WERI-Rb-1 (cell line): ENCODE data around the gene USP15.

ENCODE experiments used
- DNase-seq: peaks from one replicate; pipeline ENCODE4 v3.0.0-alpha.2; 2020
- H3K27ac ChIP-seq: fragments of 250-450 bp; sonication (Bioruptor Pico); 2 replicates; pipeline ENCODE4 v1.5.1; 2020; ENCODE audit warnings: mild to moderate bottlenecking, moderate library complexity
- H3K27me3 ChIP-seq: fragments of 250-450 bp; sonication (Bioruptor Pico); 2 replicates; pipeline ENCODE4 v1.5.1; 2021; ENCODE audit warnings: mild to moderate bottlenecking, low read depth, moderate library complexity; ENCODE audit not compliant: insufficient read depth, severe bottlenecking
- H3K36me3 ChIP-seq: fragments of 250-450 bp; sonication (Bioruptor Pico); 2 replicates; pipeline ENCODE4 v1.5.1; 2020; ENCODE audit warnings: mild to moderate bottlenecking, moderate library complexity
- H3K4me3 ChIP-seq: 2 replicates; pipeline ENCODE4 v1.5.1; 2011; ENCODE audit warnings: low read depth, mild to moderate bottlenecking, control low read depth, low read length
- H3K9me3 ChIP-seq: fragments of 250-450 bp; sonication (Bioruptor Pico); 2 replicates; pipeline ENCODE4 v1.5.1; 2021; ENCODE audit warnings: mild to moderate bottlenecking, moderate library complexity; ENCODE audit not compliant: severe bottlenecking
- CTCF ChIP-seq: IDR thresholded peaks from 2 replicates; pipeline ENCODE4 v1.5.1; 2011; ENCODE audit warnings: low read depth, mild to moderate bottlenecking, control low read depth, inconsistent platforms, low read length

USP15 gene

GRCh38 chr12:62291864-62292760 is 31.9 kb downstream of the USP15 start:
- no peak for DNase-seq
- no peaks in the 10 kb centered on the region for H3K9me3 ChIP-seq
- no peak overlapping the region for H3K4me3 ChIP-seq
- H3K36me3 ChIP-seq = peaks cover 23% of the 10 kb centered on the region
- H3K27me3 ChIP-seq = no peaks in the 10 kb centered on the region
- no peak for TF ChIP-seq CTCF
- H3K27ac ChIP-seq = no peak overlapping the region

GRCh38 chr12:62292761-62293344 is 32.6 kb downstream of the USP15 start:
- no peak for TF ChIP-seq CTCF
- Histone ChIP-seq H3K27me3 (no peaks in the 10 kb centered on the region), H3K27ac (no peak overlapping the region), H3K36me3 (peaks cover 24% of the 10 kb centered on the region), H3K4me3 (no peak overlapping the region), H3K9me3 (no peaks in the 10 kb centered on the region)
- no peak for DNase-seq

- H3K27ac ChIP-seq = no peak overlapping the region
- TF ChIP-seq CTCF = no peak
- no peak overlapping the region for H3K4me3 ChIP-seq
- H3K27me3 ChIP-seq = no peaks in the 10 kb centered on the region
- peaks cover 32% of the 10 kb centered on the region for H3K36me3 ChIP-seq
- no peak for DNase-seq
- H3K9me3 ChIP-seq = no peaks in the 10 kb centered on the region
These were observed 34.2 kb downstream of the USP15 start for GRCh38 chr12:62294378-62294777.

- no peak for TF ChIP-seq CTCF
- no peak overlapping the region for H3K4me3 ChIP-seq
- H3K9me3 ChIP-seq = no peaks in the 10 kb centered on the region
- H3K27ac ChIP-seq = no peak overlapping the region
- no peaks in the 10 kb centered on the region for H3K27me3 ChIP-seq
- H3K36me3 ChIP-seq = peaks cover 33% of the 10 kb centered on the region
- DNase-seq = no peak
These were observed 35.8 kb downstream of the USP15 start for GRCh38 chr12:62296001-62296400.

GRCh38 chr12:62297321-62297720 is 37.1 kb downstream of the USP15 start:
- Histone ChIP-seq H3K36me3 (peaks cover 33% of the 10 kb centered on the region), H3K27ac (no peak overlapping the region), H3K27me3 (no peaks in the 10 kb centered on the region), H3K9me3 (no peaks in the 10 kb centered on the region), H3K4me3 (no peak overlapping the region)
- TF ChIP-seq CTCF = no peak
- no peak for DNase-seq
